Loucy (cell line): ENCODE results near the gene YTHDF2.

Experiments used
- H2AFZ ChIP-seq: fragments of 200-600 bp; sonication (generic); 2 replicates; pipeline ENCODE4 v1.6.0; 2016; ENCODE audit warnings: antibody characterized with exemption, mild to moderate bottlenecking, low read length, moderate library complexity
- H3F3A ChIP-seq: fragments of 200-600 bp; 2 replicates; pipeline ENCODE4 v1.6.0; 2016; ENCODE audit warnings: antibody characterized with exemption, low read depth, mild to moderate bottlenecking
- H3K27me3 ChIP-seq: fragments of 200-600 bp; sonication (generic); 2 replicates; pipeline ENCODE4 v1.6.1; 2014; ENCODE audit warnings: low read length, mild to moderate bottlenecking; ENCODE audit not compliant: insufficient read depth, poor library complexity, severe bottlenecking
- H3K36me3 ChIP-seq: fragments of 200-600 bp; sonication (generic); 2 replicates; pipeline ENCODE4 v1.6.1; 2016; ENCODE audit warnings: low read length; ENCODE audit not compliant: insufficient read depth
- H3K4me1 ChIP-seq: fragments of 200-600 bp; sonication (generic); 2 replicates; pipeline ENCODE4 v1.5.1; 2014; ENCODE audit warnings: low read length, mild to moderate bottlenecking; ENCODE audit not compliant: insufficient read depth, poor library complexity, severe bottlenecking
- H3K4me2 ChIP-seq: fragments of 200-600 bp; sonication (generic); 2 replicates; pipeline ENCODE4 v1.6.0; 2014; ENCODE audit warnings: antibody characterized with exemption, low read length, low read depth, mild to moderate bottlenecking; ENCODE audit not compliant: poor library complexity, severe bottlenecking
- H3K4me3 ChIP-seq: fragments of 200-600 bp; sonication (generic); 2 replicates; pipeline ENCODE4 v1.5.1; 2014; ENCODE audit warnings: low read length, mild to moderate bottlenecking, mixed read lengths; ENCODE audit not compliant: poor library complexity, severe bottlenecking
- H3K79me2 ChIP-seq: fragments of 200-600 bp; sonication (generic); 2 replicates; pipeline ENCODE4 v1.6.1; 2014; ENCODE audit warnings: low read length; ENCODE audit not compliant: insufficient read depth
- H3K9ac ChIP-seq: fragments of 200-600 bp; sonication (generic); 2 replicates; pipeline ENCODE4 v1.6.0; 2014; ENCODE audit warnings: mild to moderate bottlenecking, low read depth, low read length, moderate library complexity; ENCODE audit not compliant: poor library complexity, severe bottlenecking
- H3K9me2 ChIP-seq: fragments of 200-600 bp; sonication (generic); replicated peaks from 2 replicates; pipeline ENCODE4 v1.6.1; 2016; ENCODE audit warnings: low read depth, low read length, mixed read lengths
- H3K9me3 ChIP-seq: fragments of 200-600 bp; sonication (generic); 2 replicates; pipeline ENCODE4 v1.6.1; 2014; ENCODE audit warnings: mild to moderate bottlenecking, antibody characterized with exemption, low read length, low read depth; ENCODE audit not compliant: insufficient read depth
- H4K20me1 ChIP-seq: fragments of 200-600 bp; sonication (generic); 2 replicates; pipeline ENCODE4 v1.6.0; 2014; ENCODE audit warnings: antibody characterized with exemption, low read length, mild to moderate bottlenecking; ENCODE audit not compliant: insufficient read depth, poor library complexity, severe bottlenecking
- CTCF ChIP-seq: fragments of 200-600 bp; sonication (generic); conservative IDR thresholded peaks from 2 replicates; pipeline ENCODE4 v1.5.1; 2014; ENCODE audit warnings: mild to moderate bottlenecking, antibody characterized with exemption, low read length
- EZH2phosphoT487 ChIP-seq: fragments of 200-600 bp; IDR thresholded peaks from 2 replicates; pipeline ENCODE4 v1.6.1; 2018; ENCODE audit warnings: antibody characterized with exemption, mild to moderate bottlenecking, moderate library complexity, borderline replicate concordance

The YTHDF2 gene

GRCh38 chr1:28817133-28817532 lies 80.4 kb downstream of the YTHDF2 start:
- peaks cover 16% of the 10 kb centered on the region for H3K4me1 ChIP-seq
- no peak overlapping the region for H2AFZ ChIP-seq
- no peaks in the 10 kb centered on the region for H3K9me2 ChIP-seq
- no peaks in the 10 kb centered on the region for H3K27me3 ChIP-seq
- no peaks in the 10 kb centered on the region for H3K9me3 ChIP-seq
- no peak for TF ChIP-seq CTCF
- no peak for TF ChIP-seq EZH2phosphoT487
- no peak overlapping the region for H3K4me2 ChIP-seq
- H3K36me3 ChIP-seq: no peaks in the 10 kb centered on the region
- H3K9ac ChIP-seq: no peak overlapping the region
- H3K4me3 ChIP-seq: no peak overlapping the region
- no peaks in the 10 kb centered on the region for H4K20me1 ChIP-seq
- no peaks in the 10 kb centered on the region for H3F3A ChIP-seq
- H3K79me2 ChIP-seq: no peaks in the 10 kb centered on the region

GRCh38 chr1:28819020-28819419 lies 82.3 kb downstream of the YTHDF2 start:
- H2AFZ ChIP-seq: no peak overlapping the region
- H4K20me1 ChIP-seq: no peaks in the 10 kb centered on the region
- H3K4me3 ChIP-seq: no peak overlapping the region
- no peaks in the 10 kb centered on the region for H3K9me3 ChIP-seq
- no peaks in the 10 kb centered on the region for H3F3A ChIP-seq
- no peaks in the 10 kb centered on the region for H3K79me2 ChIP-seq
- no peak overlapping the region for H3K4me2 ChIP-seq
- no peaks in the 10 kb centered on the region for H3K9me2 ChIP-seq
- no peak overlapping the region for H3K9ac ChIP-seq
- peaks cover 16% of the 10 kb centered on the region for H3K4me1 ChIP-seq
- H3K36me3 ChIP-seq: no peaks in the 10 kb centered on the region
- H3K27me3 ChIP-seq: no peaks in the 10 kb centered on the region
- TF ChIP-seq CTCF (no peak), EZH2phosphoT487 (no peak)
